Measurements from ENCODE around the gene HOMER2.

HOMER2 gene

DNA sequence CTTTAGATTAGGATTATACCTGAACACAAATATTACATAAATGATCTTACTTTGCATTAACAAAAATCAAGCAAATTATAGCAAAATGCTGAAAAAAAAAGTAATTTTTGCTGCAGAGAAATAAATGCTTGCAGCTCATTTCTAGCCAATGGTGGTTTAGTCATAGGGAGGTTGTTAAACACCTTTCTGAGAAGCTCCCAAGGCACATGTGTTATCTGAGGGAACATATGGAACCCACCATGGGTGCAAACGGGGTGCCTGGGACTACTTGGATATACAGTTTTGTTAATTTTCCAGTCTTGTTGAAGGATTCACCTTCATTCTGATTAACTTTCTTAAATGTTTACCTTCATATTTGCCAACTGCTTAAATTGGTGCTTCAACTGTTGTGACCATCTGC lies 24.6 kb upstream of the HOMER2 start:
- TF ChIP-seq, protein P1, sequence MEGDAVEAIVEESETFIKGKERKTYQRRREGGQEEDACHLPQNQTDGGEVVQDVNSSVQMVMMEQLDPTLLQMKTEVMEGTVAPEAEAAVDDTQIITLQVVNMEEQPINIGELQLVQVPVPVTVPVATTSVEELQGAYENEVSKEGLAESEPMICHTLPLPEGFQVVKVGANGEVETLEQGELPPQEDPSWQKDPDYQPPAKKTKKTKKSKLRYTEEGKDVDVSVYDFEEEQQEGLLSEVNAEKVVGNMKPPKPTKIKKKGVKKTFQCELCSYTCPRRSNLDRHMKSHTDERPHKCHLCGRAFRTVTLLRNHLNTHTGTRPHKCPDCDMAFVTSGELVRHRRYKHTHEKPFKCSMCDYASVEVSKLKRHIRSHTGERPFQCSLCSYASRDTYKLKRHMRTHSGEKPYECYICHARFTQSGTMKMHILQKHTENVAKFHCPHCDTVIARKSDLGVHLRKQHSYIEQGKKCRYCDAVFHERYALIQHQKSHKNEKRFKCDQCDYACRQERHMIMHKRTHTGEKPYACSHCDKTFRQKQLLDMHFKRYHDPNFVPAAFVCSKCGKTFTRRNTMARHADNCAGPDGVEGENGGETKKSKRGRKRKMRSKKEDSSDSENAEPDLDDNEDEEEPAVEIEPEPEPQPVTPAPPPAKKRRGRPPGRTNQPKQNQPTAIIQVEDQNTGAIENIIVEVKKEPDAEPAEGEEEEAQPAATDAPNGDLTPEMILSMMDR (IDR thresholded peaks at IDR 0.05; ENCODE audit: low read depth, low read length, missing control alignments) = no peak
- no peak overlapping the region for H3K4me3 ChIP-seq (replicated peaks; ENCODE audit: low read depth, low read length)
- no peak for DNase-seq (ENCODE audit: extremely low read depth, low read depth)

DNA sequence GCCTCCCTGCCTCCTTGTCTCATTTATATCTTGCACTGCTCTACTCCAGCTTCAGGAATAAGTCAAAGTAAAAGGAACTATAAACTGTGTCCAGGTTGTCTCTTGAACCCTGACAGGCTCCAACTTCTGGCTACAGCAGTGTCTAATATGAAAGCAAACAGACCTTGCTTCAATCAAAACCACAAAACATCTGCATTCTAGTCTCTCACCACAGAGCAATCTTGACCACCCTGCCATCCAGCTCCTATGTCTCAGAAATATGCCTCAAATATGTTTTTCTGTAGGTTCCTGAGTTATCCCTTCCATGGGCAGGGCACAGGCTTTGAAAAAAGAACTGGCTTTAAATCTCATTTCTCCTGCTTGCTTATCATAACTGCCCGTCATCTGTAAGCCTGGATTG lies 20.5 kb upstream of the HOMER2 start:
- DNase-seq (ENCODE audit: extremely low read depth, low read depth) = no peak
- no peak overlapping the region for H3K4me3 ChIP-seq (replicated peaks; ENCODE audit: low read depth, low read length)
- TF ChIP-seq, protein P1 (IDR thresholded peaks at IDR 0.05; ENCODE audit: low read depth, low read length, missing control alignments) = no peak

DNA sequence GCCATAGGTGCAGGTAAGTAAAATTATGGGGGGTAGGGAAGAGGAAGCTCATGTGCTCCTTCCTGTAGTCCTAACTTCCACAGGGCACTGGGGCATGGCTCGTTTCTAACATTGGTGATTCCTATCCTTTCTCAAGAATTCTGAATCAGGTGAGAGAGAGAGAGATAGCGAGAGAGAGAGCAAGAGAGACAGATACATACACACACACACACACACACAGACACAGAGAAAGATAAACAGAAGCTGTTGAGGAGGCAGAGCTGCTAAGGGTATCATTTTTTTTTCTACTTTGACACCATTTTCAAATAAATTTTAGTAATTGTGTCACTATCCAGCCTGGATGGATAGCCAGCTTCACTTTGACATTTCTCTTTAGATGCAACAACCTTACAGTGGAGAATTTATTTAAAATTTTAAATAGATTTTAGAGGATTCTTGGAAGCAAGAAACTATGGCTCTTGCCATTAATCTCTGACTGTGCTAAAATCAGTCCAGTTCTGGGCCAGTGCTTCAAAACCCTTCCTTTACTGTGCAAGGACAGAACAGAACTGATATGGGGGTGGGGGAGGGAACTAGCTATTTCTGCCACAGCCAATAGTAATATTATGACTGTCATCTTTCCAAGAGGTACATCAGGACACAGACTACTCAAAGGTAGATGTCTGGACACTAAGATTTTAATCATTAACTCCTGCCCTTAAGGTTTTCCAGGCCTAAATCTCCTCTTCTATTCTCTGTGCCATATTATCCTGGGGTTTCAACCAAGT lies 18.9 kb upstream of the HOMER2 start:
- TF ChIP-seq, protein P1 (IDR thresholded peaks at IDR 0.05; ENCODE audit: low read depth, low read length, missing control alignments) = no peak
- H3K4me3 ChIP-seq (replicated peaks; ENCODE audit: low read depth, low read length) = no peak overlapping the region
- no peak for DNase-seq (ENCODE audit: extremely low read depth, low read depth)

DNA sequence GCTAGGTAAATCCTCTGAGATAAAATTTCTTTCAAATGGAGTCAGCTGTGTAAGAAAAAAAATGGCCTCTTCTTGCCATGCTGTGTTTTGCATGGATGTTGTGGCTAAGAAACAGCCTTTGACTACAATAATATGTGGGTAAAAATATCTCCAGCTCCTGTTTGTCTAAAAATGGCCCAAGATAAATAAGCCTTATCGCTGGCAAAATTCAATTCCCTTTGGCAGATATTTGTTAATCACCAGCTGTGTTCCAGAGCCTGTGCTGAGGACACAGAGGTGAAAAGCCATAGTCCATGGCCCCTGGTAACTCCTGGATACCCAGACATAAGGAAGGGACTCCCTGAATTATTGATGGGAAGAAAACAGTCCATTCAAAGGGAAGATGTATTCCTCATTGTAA lies 18.2 kb upstream of the HOMER2 start:
- no peak for DNase-seq (ENCODE audit: extremely low read depth, low read depth)
- TF ChIP-seq, protein P1 (IDR thresholded peaks at IDR 0.05; ENCODE audit: low read depth, low read length, missing control alignments) = no peak

DNA sequence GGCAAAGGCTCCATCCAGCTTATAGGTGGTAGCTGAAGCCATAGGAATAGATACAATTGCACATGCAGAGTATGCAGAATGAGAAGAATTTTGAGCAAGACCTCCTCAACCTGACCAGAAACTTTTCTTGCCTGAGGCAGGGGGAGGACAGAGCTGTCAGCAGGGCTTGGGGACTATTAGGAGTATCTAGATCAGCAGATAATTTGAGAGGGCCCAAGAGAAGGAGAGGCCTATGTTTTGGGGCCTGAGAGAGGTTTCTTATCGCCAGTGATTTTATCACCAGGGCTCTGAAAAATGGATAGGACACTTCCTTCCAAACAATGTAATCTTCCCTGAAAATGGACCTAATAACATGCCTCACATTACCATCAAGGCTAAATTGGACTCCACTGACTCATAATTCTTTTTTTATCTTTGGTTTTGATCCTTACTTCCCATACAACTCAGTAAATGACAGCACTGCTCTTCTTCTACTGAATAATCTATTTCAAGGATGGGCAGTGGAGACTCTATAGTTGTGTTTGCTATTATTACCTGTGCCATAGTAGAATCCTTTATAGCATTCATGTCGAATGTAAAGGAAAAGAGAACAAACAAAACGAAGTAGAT lies 17.7 kb upstream of the HOMER2 start:
- no peak overlapping the region for H3K4me3 ChIP-seq (replicated peaks; ENCODE audit: low read depth, low read length)
- no peak for DNase-seq (ENCODE audit: extremely low read depth, low read depth)
- TF ChIP-seq, protein P1 (IDR thresholded peaks at IDR 0.05; ENCODE audit: low read depth, low read length, missing control alignments) = no peak

More for the DNA sequence above, 18.2 kb upstream of the HOMER2 start:
- H3K4me3 ChIP-seq (replicated peaks; ENCODE audit: low read depth, low read length) = no peak overlapping the region

DNA sequence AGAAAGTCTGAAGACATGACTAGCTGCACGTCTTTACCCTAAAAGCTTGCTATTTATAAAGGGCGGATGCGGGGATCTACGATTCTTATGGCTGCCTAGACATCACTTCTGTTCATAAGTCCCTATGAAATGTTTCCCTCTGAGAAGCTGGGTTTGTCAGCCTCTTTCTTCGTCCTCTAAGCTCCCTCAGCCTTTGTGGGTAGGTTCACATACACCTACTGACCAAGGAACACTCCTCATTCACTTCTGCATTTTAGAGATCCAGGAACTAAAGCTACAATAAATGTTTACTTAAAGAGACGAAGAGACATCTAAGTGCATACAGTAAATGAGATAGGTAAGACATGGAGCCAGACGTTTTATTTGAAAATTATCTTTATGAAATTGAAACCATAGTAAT lies 16.8 kb upstream of the HOMER2 start:
- H3K4me3 ChIP-seq (replicated peaks; ENCODE audit: low read depth, low read length) = no peak overlapping the region
- TF ChIP-seq, protein P1 (IDR thresholded peaks at IDR 0.05; ENCODE audit: low read depth, low read length, missing control alignments) = no peak
- no peak for DNase-seq (ENCODE audit: extremely low read depth, low read depth)

Data from HFF-Myc (cell line).